DMS53 treated with DMSO at 0.1 percent for 48 hours (cell line): Measurements from ENCODE around the gene TRIM72.
"Not testable (repeated sequence)": the region's sequence is repeated elsewhere in the genome, so short reads cannot be mapped to it uniquely, and the experiment has no call there.

Experiments used
- DNase-seq: peaks from one replicate; lab custom pipeline; 2025; ENCODE audit not compliant: unreplicated experiment; lab: John Stamatoyannopoulos, UW

Gene TRIM72, protein sequence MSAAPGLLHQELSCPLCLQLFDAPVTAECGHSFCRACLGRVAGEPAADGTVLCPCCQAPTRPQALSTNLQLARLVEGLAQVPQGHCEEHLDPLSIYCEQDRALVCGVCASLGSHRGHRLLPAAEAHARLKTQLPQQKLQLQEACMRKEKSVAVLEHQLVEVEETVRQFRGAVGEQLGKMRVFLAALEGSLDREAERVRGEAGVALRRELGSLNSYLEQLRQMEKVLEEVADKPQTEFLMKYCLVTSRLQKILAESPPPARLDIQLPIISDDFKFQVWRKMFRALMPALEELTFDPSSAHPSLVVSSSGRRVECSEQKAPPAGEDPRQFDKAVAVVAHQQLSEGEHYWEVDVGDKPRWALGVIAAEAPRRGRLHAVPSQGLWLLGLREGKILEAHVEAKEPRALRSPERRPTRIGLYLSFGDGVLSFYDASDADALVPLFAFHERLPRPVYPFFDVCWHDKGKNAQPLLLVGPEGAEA

GRCh38 chr16:31213877-31214707, at the start of gene TRIM72:
TSS of gene TRIM72 (plus strand) at chr16:31214119. CDS start at chr16:31214739, 620 bp downstream.
- DNase-seq = peak; percentile 13

DNA sequence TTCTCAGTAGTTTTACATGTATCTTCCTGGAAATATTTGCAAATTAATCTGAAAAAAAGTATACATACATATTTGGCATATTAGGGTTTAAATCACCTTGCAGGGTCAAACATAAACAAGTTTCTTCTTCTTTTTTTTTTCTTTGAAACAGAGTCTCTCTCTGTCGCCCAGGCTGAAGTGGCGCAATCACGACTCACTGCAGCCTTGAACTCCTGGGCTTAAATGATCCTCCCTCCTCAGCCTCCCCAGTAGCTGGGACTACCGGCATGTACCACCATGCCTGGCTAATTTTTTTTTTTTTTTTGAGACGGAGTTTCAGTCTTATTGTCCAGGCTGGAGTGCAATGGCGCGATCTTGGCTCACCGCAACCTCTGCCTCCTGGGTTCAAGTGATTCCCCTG, 46.6 kb upstream of the TRIM72 start:
- DNase-seq = no peak

DNA sequence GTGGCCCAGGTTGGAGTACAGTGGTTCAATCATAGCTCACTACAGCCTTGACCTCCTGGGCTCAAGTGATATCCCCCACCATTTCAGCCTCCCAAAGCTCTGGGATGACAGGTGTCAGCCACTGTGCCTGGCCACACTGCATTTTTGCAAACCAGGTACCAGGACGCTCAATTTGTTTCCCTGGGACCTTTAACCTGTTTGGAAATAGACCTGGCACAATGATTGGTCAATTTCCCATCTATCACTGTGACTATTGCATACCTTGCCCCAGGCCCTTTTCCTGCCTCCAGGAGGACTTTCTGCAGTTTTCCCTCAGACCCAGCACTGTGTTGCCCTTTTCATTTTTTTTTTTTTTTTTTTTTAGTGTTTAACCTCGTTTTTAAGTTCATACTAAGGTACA, 45.1 kb upstream of the TRIM72 start:
- DNase-seq = no peak

GRCh38 chr16:31170048-31170447, 43.9 kb upstream of the TRIM72 start:
- DNase-seq = not testable (repeated sequence)

DNA sequence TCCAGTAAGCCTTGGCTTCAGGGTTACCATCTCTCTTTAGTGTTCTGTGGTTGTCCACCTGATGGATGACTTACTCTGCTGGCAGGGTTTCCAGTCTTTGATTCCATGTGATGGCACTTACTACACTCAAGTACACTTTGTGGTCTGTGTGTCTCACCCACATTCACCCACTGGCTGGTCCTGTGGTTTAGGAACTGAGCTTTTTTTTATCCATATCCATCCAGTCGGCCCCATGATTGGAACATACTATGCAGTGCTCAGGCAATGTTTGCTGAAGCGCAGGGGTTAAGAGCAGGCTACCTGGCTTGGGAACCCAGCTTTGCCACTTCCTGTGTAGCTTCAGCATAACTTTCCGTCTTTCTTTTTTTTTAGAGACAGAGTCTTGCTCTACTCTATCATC, 36.8 kb upstream of the TRIM72 start:
- peak; percentile 5 for DNase-seq

DNA sequence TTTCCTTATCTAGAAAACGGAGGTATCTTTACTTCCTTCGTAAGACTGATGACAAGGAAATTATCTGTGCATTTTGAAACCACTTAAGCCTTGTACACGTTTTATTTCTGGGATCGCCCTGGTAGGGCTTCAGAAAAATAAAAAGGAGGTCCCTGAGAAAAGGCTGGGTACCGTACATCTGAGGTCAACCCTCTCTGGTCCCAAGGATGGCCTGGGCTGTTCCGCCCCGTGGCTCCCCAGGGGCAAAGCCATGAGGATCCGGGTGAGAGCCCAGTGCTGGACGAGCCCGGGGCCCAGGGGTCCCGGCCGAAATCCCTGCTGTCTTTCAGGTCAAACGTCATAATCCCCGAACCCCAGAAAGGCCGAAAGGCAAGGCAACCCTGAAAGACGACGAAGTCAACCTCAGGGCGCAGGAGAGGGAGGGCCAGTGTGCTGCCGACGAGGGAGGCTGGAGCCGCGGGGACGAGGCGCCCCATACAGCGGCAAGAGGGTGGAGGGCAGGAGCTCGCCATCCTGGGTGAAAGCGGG, 34.6 kb upstream of the TRIM72 start:
- DNase-seq = no peak

- peak; percentile 56 for DNase-seq
Measured at GRCh38 chr16:31179747-31180459, 34.0 kb upstream of the TRIM72 start, which contains the start of gene FUS. TSS of gene FUS (plus strand) at chr16:31180139. CDS start at chr16:31180215, 76 bp downstream.

DNA sequence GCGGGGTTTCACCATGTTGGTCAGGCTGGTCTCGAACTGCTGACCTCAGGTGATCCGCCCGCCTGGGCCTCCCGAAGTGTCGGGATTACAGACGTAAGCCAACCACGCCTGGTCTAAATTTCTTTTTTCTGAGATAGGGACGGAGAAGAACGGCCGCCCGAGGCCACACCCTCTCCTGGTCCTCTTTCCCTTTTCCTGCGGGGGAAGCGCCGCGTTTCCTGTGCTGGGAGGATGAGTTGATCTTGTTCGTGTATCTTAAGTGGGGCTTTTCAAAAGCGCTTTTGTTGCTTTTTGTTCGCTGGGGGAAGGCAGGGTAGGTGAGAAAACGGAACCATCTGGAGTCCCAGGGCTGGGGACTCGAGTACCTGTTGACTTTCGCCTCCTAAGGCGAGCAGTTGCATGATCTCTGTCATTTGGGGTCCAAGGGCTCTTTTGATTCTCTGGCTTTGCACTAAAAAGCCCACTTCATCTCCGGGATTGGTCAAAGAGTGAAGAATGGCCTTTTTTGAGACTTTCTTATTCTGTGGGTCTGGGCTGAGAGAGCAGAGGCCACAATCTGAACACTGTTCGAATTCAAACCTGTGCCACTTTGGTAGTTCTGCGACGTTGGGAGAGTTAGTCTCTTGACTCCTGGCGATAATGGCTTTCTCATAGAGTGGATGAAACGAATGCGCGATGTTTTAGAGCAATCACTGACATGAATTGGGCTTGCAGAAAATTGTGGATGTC, 32.7 kb upstream of the TRIM72 start:
- no peak for DNase-seq

DNA sequence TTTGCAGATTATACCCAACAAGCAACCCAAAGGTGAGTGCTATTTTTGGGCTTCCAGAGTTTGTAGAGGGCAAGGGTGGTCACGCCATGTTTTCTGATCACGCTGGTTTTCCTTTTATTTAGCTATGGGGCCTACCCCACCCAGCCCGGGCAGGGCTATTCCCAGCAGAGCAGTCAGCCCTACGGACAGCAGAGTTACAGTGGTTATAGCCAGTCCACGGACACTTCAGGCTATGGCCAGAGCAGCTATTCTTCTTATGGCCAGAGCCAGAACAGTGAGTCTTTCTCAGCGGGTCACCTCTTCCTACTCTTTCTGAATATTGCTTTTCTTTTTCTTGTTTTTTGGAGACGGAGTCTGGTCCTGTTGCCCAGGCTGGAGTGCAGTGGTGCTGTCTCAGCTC, 31.5 kb upstream of the TRIM72 start:
- DNase-seq = no peak

DNA sequence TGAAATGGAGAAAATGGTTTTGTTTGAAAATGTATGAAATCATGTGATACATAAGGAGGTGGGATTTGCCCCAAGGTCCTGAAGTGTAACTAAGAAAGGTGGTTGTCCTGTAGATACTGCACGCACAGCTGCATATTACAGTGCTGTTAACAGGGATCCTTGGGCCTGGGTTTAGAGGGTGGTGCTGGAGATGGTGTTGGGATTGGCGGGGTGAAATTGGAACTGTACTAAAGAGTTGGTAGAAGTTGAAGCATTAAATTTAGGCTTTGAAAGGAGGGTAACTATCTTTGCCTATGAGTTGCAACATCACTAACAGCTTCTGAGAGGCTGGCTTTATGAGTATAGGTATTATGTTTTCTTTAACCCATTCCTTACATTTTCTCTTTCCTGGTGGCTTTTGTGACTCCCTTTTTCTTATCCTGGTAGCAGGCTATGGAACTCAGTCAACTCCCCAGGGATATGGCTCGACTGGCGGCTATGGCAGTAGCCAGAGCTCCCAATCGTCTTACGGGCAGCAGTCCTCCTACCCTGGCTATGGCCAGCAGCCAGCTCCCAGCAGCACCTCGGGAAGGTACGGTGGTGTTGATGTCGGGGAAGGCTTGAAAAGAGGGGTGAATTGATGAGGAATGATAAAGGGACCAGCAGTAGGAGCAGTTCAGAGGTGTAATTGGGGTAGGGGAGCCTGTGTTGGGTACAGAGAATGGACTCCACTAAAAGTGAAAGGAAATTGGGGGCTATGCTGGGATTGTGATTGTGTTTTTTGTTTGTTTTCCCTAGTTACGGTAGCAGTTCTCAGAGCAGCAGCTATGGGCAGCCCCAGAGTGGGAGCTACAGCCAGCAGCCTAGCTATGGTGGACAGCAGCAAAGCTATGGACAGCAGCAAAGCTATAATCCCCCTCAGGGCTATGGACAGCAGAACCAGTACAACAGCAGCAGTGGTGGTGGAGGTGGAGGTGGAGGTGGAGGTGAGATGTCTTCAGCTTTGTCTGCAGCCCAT, 30.2 kb upstream of the TRIM72 start:
- no peak for DNase-seq

GRCh38 chr16:31184888-31185287, 29.0 kb upstream of the TRIM72 start:
- DNase-seq = no peak

GRCh38 chr16:31185339-31185738, 28.6 kb upstream of the TRIM72 start:
- DNase-seq = no peak

- no peak for DNase-seq
Measured at GRCh38 chr16:31186176-31186575, 27.7 kb upstream of the TRIM72 start.

- no peak for DNase-seq
Measured at GRCh38 chr16:31186930-31187807, 26.8 kb upstream of the TRIM72 start.

GRCh38 chr16:31187808-31188189, 26.1 kb upstream of the TRIM72 start:
- no peak for DNase-seq

- no peak for DNase-seq
Measured at GRCh38 chr16:31188450-31189411, 25.2 kb upstream of the TRIM72 start.

DNA sequence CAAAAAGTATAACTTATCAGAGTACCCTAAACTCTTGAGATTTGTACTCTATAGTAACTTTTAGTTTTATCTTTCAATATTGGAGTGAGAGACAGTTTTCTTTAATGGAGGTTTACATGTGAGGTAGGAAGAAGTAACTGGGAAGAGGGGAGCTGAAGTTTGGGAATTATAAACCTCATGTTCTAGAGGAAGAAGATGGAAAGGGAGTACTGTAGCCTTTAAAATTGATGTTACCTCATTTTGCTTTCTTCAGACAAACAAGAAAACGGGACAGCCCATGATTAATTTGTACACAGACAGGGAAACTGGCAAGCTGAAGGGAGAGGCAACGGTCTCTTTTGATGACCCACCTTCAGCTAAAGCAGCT, 24.5 kb upstream of the TRIM72 start:
- no peak for DNase-seq
